GM21825 (cell line): Measurements from ENCODE around the gene GPR39.

Experiments used
- ATAC-seq: cut with Tn5 transposase; IDR thresholded peaks from one replicate; pipeline ENCODE4 v1.9.1; 2021; ENCODE audit warnings: mild to moderate bottlenecking, moderate library complexity; ENCODE audit not compliant: unreplicated experiment

The GPR39 gene

DNA sequence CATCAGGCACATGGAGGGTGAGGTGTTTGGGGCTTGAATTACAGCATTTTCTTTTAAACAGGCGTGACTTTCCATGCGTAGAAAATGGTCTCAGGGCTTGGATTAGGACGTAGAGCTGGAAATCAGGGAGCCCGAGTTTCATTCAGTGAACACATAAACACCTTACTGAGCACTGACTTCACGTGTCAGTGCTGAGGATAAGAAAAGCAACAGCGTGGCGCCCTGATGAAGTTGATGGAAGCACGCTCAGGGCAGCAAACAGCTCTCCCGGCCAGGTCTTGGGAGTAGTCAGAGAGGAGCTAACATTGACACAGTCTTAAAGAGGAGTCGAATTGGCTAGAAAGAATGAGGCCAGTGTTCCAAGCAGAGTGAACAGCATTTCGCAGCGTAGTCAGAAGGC, 142.7 kb downstream of the GPR39 start:
- no peak for ATAC-seq

DNA sequence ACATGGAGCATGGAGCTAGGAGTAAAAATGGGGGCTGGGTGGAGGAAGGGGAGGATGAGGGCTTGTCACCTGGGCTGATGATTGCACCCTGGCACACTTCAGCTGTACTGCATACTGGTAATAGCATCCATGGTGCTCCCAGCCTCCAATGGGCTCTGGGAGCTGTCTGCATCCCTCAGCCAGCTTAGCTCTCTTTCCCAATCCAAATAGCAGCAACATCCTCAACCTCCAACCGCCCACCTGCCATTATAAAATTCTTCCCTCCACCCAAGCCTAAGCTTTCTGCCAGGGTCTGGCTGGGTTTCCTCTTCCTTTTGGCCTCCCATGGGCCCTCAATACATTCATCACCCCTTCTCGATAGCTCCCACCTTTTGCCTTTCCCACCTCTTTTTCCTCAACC, 143.3 kb downstream of the GPR39 start:
- ATAC-seq, result no peak

DNA sequence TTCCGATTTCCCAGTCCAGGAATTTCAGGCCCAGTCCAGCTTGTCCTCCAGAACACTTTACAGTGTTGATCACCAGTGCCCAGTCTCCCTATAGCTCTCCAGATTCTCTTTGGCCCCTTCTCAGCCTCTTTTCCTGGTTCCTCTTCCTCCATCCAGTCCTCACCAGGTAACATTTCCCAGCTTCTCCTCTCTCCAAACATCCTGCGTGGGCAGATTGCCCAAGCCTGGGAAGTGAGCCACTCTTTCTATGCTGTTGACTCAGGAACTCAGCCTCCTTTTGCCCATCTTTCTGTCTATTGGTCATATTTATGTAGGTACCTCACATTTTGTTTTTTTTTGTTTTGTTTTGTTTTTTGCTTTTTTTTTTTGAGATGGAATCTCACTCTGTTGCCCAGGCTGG, 144.0 kb downstream of the GPR39 start:
- no peak for ATAC-seq

DNA sequence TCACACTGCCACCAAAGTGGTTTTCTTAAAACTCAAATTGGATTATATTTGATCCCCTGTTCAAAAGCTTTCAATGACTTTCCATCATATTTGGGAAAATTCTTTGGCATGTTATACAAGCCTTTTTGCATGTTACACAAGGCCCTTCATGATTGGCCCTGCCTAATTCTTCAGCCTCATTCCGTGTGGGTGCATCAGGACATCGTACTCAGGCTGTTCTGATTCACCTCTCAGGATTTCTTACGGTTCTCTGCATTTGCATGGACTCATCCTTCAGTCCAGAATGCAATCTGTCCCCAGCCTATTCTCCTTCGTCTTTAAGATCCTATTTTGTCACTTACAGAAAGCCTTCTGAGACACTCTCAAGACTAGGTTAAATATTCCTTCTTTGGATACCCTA, 145.6 kb downstream of the GPR39 start:
- ATAC-seq, result no peak

DNA sequence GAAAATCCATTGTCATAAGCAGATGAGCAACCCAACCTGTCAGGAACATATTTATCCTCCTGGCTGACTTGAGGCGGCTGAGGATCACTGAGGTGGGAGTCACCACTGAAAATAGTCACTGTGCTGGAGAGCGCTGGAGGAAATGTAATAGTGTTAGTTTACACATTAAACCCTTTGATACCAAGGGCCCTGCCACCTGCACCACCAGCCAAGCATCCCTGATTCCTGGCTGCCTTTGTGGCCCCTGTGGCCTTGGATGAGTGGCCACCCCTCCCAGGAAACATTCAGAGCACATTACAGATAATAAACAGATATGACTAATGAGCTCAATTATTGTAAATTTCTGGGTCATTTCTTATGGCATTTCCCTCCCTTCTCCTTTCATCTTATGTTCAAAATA, 147.5 kb downstream of the GPR39 start:
- ATAC-seq, result no peak

DNA sequence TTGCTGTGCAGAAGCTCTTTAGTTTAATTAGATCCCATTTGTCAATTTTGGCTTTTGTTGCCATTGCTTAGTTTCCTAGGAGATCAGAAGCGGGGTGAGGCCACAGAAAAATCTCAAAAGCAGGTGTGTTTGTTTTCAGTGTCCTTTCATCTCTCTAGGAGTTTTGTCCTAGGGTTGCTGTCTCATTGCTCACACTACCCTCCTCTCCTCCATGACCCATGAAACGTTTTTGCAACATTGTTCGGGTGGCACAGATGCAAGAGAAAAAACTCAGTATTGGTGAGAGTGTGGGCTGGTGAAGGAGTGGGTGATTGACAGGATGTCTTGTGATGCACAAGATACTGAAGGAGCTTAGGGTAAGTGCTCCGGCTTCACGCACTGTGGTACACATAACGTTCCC, 149.8 kb downstream of the GPR39 start:
- ATAC-seq, result no peak

DNA sequence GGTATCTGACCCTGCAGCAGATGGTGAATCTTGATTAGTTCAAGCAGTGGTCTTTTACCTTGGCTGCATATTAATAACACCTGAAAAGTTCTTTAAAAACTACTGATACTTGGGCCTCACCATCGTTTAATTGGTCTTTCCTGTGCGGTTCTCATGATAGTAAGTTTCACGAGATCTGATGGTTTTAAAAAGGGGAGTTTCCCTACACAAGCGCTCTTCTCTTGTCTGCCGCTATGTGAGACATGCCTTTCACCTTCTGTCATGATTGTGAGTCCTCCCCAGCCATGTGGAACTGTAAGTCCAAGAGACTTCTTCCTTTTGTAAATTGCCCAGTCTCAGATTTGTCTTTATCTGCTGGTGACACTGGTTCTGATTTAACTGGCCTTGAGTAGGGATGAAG, 151.1 kb downstream of the GPR39 start:
- ATAC-seq, result no peak

DNA sequence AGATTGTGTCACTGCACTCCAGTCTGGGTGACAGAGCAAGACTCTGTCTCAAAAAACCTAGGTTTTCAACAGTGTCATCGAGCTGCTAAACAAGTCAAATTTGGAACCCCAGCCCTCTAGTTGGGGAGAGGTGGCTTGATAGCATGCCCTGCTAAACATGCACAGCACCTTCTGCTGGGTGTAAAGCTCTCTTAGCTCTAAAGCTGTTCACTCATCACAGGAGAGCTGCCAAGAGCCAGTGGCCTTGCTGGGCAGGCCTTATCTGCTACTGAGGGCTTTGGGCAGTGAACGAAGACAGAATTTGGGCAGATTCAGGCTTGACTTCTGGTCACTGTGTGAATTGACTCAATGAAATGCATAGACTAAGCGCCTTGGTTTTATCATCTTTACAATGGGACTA, 152.1 kb downstream of the GPR39 start:
- no peak for ATAC-seq

DNA sequence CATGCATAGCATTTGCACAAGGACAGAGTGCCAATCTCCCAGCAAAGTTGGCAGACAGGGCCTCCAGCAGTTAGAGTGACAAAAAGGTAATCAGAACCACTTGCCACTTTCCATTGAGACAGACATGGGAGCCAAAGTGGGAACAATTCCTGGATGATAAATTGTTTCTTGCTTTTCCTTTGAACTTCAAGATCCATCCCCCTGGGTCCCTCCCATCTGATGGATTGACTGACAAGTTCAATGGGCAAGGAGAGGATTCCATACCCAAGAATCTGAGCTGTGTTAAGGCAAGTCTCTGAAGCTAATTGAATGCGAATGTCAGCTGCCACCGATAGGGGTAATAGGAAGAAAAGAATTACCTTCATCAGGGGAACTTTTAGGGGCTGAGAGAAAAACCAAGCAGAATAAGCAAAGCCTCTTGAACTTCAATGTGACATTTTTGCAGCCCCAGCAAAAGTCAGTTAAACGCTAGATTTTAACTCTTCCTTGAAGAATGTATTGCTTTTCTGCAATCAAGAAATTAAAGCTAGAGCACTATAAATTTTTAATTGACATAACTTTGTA, 156.9 kb downstream of the GPR39 start:
- ATAC-seq, result no peak

DNA sequence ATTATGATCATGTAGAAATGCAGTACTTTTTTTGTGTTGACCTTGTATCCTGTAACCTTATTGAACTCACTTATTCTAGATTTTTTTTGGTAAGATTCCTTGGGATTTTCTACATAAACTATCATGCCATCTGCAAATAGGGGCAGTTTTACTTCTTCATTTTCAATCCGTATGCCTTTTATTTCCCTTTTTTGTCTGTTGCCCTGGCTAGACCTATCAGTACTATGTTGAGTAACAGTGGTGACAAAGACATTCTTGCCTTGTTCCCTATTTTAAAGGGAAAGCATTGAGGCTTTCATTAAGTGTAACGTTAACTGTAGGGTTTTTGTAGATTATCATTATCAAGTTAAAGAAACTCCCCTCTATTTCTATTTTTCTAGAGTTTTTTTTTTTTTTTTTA, 161.1 kb downstream of the GPR39 start:
- no peak for ATAC-seq

DNA sequence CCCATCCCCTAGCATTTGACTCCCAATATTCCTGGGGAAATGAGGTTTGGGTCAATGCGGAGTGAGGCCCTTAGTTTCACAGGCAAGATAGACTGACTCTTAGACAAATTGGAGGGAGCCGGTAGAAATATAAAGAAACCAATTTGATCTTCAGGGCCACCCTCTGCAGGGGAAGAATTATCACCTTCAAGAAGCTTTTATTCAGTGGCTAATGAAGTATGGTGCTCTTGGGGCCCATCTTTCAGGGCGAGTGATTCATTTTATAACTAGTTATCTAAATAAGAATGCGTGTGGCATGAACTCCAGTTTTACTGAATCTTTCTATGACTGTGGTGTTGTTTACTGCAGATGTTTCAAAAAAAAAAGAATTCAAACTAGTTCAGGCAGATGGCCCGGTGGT, 165.0 kb downstream of the GPR39 start:
- ATAC-seq, result no peak

DNA sequence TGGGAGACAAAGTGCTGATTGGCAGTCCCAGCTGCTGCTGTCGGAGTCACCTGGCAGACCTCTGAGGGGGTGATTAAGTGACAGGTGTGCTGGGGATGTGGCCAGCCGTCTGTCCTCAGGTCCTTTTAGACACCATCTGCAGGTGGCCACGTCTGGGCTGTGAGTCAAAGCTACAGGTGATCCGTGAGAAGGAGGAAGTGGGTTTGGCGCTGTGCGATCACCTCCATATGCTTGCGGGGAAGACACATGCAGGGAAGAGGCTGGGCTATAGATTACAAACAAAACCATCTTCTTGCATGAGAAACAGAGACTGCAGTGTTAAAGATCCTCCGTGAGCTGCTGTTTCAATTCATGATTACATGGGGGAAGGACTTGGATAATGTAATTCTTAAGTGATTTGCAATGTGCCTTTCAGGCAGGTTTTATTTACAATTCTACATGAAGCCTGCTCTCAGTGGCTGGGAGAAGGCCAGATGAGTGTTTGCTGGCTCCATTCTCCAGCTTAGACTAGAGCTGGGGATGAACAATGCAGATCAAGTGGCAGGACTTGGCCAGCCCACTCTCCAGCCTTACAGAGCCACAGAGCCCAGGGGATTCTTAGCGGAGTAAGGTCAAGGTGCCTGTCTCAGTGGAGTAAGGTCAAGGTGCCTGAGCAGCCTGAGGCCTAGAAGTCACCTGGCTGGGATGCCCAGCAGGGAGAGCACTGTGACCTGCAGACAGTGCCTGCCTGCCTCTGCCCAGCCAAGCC, 165.6 kb downstream of the GPR39 start:
- ATAC-seq, result no peak

DNA sequence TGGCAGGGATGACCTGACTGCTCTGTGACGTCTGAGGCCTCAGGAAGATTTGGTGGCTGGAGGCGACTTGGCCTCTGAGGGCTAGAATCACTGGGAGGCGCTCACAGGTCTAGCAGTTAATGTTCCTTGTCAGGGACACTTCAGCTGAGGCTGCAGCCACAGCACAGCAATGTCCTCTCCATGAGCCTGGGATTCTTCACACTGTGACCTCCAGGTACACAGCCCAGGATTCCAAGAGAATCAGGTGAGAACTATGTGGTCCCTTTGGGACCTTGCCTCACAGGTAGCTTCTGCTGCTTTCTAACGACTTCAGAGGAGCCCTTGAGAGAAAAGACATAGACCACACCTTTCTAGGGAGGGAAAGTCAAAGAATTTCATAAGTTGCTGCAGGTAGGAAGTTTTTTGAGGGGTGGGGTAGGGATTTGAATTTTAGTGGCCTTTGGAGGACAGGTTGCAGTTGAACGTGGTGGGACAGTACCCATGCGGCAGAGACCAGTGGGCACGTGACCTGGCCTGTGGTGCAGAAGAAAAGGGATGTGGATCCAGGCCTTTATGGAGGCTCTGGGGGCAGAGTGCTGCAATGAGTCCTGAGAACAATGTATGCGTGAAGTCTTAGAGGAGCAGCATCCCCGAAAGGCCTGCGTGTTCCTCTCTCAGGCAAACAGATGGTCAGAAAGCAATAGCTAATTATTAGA, 167.2 kb downstream of the GPR39 start:
- no peak for ATAC-seq

DNA sequence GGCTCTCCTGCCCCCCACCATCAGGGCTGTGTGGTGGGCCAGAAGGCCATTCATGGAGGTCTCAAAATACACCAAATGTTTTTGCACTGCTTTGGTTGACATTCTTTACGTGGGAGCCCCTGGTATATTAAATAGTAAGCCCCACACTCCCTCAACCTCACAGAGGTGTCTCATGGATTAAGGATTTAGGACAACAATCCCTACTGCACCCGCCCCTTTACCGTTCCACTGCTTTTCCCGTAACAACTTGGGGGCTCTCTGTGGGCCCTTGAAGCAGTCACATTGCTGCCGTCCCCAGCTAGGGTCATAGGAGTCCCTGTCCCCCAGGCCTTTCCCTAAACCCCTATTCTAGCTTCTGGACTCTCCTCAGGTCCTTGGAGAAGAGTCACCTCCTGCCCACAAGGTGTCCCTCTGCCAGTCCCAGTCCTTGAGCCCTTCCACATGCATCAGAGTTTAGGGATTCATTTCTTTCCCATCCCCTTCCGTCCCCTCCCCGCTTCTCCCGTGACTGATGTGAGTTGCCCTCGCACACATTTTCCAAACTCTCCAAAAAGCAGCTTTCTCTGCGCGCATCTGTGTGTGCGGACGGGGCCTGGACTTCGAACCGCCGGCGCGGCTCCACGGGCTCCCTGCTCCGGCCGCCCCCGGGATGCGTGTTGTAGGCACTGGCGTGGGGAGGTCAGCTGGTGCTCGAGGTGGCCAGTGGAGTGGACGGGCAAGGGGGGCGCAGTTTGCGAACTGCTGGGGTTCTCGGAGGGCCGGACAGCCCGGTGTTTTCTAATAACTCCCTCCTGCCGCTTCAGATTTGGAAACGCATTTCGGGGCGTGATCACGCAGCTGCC, 168.6 kb downstream of the GPR39 start:
- ATAC-seq, result no peak

DNA sequence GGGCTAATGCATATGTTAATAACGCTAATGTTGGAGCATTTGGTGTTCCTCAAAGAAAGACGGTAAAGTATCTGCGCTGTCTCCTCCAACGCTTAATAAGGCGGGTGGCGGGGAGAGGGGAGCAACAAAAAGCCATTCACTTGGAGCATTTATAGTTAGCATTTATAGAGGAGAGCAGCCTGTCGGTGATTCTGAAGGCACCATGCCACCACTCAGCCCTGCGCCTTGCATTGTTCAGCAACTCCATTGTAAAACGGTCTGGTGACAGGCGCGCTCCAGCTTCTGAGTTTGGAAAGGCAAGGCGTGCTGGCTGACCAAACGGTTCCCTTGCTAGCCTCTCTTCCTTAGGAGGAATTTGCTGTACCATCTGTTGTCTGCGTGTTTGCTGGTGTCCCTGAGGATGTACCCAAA, 169.5 kb downstream of the GPR39 start:
- no peak for ATAC-seq

DNA sequence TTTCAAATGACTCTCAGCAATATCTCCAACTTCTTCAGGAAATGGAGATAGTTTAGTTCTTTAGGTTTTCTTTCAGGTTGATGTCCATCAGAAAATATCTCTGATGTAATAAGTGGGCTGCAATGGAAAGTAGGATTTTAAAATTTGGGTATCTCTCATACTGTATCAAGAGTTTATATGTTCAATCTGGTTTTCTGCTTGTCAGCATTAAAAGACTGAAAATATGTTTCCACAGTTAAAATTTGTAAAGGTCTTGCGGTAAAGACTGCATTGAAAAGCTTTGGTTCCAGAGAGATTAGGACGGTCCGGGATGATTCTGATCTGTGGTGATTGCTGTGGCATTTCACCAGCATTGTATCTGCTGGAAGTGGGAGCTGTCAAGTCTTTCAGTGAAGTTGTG, 170.2 kb downstream of the GPR39 start:
- no peak for ATAC-seq

DNA sequence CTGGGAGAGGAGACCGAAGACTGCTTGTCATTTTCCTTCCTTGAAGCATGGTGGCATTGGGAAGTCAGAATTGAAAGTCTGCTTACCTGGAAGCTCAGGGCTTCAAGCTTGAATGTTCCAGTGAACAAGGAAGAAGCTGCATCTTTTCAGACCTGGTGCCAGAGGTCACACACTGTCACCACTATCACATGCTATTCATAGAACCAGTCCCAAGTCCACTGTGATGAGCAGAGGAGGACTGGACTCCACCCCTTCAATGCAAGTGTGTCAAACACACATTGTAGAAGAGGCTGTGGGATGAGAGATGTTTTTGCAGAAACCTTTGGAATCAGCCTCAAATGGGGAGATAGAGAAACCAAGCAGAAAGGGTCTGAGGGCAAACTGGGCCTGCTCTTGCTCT, 172.0 kb downstream of the GPR39 start:
- ATAC-seq, result no peak

DNA sequence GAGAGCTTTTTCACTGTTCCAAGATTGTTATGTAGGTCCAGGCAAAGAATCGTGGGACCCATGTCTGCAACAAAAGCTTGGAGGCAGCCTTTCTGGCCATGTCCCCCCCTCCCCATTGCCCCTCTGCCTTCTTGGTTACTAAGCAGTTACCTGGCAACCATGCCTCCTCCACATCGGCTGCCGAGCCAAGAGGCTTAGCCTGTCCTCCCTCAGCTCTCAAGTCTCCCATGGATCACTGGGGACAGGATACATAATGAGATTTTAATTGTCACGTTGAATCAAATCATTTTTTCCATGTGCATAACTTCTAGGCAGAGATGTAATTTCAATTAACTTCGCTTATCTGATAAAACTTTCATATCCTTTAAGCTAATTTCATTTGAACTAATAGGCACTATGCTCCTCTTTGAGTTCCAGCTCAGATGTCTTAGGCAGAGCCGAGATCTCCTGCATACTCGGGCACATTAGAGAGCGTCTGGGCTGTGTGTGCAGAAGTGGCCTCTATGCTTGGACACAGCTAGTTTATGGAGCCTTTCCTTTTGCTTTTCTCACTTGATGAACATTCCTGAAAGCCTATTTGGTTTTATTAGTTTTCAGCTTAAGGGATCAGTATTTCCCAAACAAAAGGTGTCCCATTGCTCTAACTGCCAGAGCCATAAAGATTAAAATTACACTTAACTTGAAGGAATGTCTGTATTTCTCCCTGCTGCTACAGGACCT, 172.7 kb downstream of the GPR39 start:
- ATAC-seq, result no peak

DNA sequence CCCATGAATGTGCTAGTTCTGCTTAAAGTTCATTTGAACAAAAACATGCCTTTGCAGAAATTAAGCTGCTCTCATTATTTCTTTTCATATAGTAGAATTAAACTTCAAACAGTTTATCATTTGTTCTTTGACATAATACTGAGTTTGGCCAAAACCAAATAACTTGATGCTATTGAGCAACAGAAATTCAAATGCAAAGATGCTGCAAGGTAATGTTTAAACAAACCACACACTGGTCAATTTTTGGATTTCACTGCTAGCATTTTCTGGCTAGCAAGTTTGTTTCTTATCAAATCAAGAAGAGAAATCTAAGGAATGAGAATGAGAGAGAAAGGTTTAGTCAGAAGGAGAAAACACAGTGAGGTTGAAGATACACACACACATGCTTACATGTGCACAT, 173.4 kb downstream of the GPR39 start:
- ATAC-seq, result no peak

DNA sequence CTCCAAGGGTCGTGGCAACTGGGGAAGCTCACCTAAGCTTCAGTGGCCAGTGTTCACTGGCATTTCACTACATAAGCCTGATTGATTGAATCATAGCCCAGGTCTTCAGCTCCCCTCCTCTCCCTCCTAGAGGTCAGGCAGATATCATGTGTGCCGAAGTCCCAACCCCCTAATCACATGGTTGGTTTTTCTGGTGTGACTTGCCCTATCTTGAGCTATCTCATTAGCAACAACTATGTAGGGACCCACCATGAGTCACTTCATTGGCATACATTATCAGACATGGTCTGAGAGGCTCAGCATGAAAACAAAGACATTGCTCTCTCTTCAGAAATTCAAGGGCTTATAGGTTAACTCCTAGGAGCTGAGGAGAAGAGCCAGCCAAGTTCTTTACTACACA, 176.6 kb downstream of the GPR39 start:
- ATAC-seq, result no peak

DNA sequence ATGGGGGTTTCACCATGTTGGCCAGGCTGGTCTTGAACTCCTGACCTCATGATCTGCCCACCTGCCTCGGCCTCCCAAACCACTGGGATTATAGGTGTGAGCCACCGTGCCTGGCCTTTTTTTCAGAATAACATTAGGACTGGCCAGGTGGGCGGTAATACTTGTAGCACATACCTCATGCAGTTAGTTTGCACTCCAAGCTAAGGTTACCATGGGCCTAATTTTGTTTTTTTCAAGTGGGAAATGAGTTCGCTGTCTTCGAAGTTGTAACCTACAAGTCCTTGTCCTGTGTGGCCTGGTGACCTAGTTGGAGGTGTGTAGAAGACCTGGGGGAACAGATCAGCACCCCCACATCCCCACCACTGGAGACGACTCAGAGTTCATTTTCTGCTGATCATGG, 178.6 kb downstream of the GPR39 start:
- no peak for ATAC-seq
